ENCODE results near the gene TGIF1. TPM values are rescaled to one million over a fixed set of nuclear protein-coding genes. Genes with fewer than 3 reads are reported as not detected.
"Not testable (repeated sequence)": the region's sequence is repeated elsewhere in the genome, so short reads cannot be mapped to it uniquely, and the experiment has no call there.

The TGIF1 gene
- polyA plus RNA-seq (ENCODE audit: insufficient read length in 3 of 3): 100 to 1,000 TPM in 1 of 3 donors, 10 to 100 TPM in 2; 81.7 to 100 (median 88.2) TPM

DNA sequence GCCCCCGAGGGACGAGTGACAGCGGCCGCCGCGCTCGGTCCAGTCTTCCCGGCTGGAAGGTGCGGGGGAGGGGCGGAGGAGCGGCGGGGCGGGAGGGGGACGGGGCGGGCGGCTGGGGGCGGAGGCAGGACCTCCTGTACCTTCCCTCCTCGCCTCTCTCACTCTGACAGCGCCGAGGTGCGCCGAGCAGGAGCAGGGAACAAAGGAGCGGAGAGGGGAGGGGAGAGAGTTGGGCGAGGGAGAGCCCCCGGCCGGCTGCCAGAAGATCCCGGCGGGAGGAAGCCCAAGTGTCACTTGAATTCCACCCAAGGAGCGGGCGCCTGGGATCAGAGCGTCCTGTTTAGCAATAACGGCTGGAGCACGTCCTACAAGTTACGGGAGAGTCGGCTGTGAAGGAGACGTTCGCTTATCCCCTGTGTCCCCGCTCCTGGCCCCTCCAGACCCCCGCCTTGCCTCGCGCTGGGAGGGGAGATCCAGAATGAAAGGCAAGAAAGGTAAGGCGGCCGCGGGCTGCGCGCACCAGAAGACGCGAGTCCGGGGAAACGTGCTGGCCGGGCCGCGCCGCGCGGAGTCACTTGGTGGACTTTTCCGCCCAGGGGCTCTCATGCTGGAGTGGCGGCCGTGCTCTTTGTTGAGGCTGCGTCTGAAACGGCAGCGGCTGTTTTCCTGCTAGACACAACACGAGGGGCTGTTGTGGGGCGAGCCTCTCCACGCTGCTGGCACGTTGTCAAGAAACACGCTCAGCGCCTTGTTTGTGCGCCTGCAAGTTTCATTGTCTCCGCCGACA lies at the start of gene TGIF1:
TGIF1 (plus strand) TSS at position 161 of the 787 bp plus-strand sequence; CDS start at position 479, 318 bp downstream.
- peak in 2 of 3 donors; percentile 56 to 67 for DNase-seq (ENCODE audit: low read depth in 3 of 3, low spot score in 2 of 3)

DNA sequence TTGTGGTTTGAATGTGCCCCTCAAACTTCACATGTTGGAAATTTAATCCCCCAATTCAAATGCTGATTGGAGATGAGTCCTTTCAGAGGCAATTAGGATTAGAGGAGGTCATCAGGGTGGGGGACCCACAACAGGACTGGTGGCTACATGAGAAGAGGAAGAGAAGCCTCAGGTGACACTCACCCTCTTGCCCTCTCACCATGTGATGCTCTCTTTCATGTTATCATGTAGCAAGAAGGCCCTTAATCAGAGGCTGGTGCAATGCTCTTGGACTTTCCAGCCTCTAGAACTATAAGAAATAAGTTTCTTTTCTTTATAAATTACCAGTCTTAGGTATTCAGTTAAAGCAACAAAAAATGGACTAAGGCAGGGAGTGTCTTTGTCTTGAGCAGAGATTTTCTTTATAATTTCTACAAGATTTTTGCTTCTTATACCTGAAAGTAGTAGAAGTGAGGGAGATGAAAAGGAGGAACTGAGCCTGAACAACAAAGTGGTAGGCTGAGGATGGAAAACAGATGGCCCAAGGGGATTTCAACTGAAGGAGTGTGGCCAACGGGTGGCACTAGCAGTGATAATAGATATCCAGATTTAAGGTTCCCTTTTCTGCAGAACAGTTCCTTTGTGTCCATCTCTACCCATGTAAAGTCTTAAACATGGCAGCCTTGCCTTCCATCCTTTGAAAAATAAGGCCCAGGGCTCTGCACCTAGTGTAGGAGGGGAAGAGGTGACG lies 49.2 kb upstream of the TGIF1 start:
- no peak for DNase-seq (ENCODE audit: low read depth in 3 of 3, low spot score in 2 of 3)

DNA sequence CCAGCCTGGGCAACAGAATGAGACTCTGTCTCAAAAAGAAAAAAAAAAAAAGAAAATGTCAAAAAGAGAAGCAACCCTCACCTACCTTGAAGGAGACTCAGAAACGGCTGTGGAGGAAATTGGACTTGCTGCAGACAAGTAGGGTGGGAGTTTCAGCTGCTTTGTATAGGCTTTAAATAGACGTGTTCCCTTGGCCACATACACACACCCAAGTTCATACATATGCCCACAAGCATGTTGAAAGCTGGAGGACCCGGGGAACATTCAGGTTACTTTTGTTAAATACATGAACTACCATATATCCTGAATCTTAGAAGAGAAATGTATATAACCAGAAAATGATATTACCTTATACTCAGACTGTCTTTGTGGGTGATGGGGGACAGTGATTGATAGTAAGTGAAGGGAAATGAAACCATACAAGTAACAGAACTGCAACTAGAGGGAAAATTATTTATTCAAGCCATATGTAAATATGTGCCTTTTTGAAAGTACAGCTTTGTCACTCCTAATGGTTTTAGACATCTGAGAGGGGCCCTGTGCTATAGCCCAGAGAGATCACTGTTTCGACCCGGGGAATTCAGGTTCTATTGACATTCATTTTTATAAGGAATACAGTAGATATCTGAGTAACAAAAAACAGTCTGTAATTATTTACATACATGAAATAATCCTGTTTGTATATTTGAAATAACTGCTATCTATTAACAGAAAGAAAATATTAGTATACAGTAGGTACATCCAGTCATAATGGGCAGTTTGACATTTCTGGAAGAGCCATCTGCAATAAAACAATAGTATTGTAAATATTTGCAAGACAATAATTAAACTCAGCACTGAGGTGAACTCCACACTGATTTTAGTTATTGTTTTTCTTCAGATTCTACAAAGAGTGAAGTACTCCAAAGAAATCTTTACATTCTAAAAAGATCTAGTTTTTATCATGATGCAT lies 48.0 kb upstream of the TGIF1 start:
- DNase-seq (ENCODE audit: low read depth in 3 of 3, low spot score in 2 of 3): no peak

DNA sequence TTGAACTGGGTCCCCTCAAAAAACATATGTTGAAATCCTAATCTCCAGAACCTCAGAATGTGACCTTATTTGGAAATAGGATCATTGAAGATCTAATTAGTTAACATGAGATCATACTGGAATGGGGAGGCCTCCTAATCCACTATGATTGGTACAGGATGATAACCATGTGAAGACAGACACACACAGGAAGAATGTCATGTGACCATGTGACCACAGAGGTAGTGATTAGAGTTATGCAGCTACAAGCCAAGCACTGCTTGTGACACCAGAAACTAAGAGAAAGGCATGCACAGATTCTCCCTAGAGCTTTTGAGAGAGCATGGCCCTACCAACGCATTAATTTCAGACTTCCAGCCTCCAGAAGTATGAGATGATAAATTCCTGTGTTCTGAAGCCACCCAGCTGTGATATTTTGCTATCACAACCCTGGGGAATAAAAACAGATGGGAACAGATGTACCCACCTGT lies 47.0 kb upstream of the TGIF1 start:
- no peak for DNase-seq (ENCODE audit: low read depth in 3 of 3, low spot score in 2 of 3)

DNA sequence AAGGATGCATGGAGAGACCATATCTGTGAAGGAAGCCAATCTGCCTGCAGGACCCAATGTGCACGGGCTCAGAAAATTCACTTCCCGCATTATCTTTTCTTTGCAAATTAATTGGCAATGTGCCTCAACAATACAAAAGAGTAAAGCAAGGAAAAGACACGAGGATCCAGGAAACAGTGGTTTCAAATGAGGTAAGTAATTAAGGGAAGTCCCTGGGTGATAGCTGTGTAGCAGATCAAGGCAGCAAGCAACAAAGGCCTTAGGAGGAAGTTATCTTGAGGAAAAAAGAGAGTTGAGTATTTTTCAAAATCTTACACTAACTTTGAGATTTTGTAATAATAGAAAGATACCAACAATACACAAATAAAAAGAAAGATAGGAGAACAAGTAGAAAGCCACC lies 44.3 kb upstream of the TGIF1 start:
- no peak for DNase-seq (ENCODE audit: low read depth in 3 of 3, low spot score in 2 of 3)

DNA sequence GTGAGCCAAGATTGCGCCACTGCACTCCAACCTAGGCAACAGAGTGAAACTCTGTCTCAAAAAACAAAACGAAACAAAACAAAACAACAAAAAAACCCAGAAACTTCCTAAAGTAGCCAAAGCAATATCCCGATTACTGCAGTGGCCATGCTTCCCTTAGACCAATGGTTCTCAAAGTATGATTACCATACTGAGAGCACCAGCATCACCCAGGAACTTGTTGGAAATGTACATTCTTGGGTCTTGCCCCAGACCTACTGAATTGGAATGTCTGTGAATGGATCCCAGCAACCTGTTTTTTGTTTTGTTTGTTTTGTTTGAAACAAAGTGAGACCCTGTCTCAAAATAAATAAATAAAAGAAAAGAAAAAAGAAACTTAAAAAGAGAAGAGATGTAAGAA lies 41.9 kb upstream of the TGIF1 start:
- no peak for DNase-seq (ENCODE audit: low read depth in 3 of 3, low spot score in 2 of 3)

DNA sequence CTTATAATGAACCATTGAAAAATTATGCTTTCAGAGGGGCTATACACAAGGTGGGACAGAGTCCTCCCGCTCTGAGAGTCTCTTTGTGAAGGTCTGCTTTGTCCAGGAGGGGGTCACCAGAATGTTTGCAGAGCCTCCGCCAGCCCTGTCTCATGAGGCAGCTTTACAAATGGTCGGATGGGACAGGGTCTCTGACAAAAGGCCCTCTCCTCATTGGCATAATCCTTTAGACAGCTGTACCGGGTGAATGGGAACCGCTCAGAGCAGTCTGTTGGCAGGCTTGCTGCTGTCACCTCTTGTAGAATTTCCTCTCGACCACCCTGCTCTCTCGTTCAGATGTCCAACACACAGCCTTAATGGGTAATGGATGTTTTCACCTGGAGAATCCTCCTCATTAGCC lies 40.2 kb upstream of the TGIF1 start:
- DNase-seq (ENCODE audit: low read depth in 3 of 3, low spot score in 2 of 3): no peak

DNA sequence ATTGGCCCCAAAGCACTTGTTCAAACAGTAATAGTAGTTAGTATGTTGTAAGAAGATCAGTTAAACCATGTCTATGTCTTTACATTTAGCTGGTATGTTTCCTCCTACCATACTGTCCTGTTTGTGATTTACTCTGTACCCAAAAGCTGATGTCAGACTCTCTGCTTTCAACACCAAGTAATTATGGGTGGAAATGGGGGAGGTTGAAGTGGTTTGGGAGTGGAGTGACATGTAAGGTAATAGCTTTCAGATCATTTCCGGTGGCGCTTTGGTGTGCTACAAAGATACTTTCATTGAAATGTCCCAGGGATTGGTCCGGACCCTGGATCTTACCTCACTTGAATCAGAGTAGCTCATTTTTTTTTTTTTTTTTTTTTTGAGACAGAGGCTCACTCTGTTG lies 39.7 kb upstream of the TGIF1 start:
- DNase-seq (ENCODE audit: low read depth in 3 of 3, low spot score in 2 of 3): no peak

DNA sequence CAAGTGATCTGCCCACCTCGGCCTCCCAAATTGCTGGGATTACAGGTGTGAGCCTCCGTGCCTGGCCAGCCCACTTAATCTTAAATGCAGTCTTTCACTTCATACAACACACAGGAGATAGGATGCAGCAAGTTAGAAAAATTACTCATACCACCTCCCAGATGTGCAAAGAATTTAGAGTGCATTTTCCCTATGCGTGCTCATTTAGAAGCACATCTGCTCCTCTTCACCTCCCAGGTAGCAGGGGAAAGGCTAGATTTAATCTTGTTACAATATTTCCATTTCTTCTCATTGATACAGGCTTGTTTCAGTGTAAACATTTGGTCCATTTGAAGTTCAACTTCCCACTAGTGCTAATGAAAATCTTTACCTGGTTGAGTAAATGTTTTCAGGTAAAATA lies 39.1 kb upstream of the TGIF1 start:
- not testable (repeated sequence) for DNase-seq (ENCODE audit: low read depth in 3 of 3, low spot score in 2 of 3)

DNA sequence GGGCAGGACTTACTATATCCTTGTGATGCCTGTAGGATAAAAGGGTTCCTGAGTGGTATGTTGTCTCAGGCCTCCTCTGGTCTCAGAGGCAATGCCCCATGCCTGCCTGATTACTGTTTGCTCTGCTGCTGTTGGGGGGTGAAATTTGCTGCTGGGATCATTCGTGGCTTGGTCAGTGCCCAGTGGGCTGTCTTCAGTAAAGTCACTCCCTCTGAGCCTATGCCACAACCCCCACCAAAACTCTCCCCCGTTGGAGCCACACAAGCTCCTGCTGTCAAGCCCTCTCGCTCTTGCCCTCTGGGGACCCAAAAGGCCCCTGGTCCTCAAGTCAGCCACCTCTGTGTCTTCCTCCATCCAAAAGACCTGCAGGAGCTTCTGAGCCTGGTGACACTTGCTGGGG lies 38.6 kb upstream of the TGIF1 start:
- DNase-seq (ENCODE audit: low read depth in 3 of 3, low spot score in 2 of 3): no peak

DNA sequence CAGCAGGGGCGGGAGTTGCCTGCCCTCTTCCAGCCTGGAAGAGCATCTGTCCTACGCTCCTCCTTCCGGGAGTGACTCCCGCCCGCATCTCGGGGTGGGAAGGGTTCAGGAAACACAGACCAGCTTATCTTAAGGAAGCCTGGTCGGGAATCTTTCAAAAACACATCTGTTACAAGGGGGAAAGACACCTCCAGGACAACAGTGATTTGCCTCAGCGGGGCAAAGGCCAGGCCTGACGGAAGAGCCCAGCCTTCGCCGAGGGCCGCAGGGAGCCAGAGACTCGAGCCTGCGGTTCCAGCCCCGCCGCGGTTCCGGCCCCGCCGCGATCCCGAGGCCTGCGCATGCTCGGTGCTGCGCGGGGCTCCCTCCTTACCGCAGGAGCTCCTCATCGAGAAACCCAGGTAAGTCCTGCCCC lies 38.1 kb upstream of the TGIF1 start:
- DNase-seq (ENCODE audit: low read depth in 3 of 3, low spot score in 2 of 3): no peak

DNA sequence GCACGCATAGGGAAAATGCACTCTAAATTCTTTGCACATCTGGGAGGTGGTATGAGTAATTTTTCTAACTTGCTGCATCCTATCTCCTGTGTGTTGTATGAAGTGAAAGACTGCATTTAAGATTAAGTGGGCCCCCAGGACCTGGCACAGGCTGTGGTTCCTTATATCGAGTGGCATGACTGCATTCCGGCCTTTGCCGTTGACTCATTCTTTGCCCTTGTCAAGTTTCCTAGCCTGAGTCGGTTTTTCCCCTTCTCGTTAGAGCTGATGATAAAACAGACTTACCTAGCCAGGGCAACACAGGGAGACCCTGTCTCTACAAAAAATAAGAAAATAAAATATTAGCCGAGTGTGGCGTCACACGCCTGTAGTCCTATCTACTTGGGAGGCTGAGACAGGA lies 37.4 kb upstream of the TGIF1 start:
- DNase-seq (ENCODE audit: low read depth in 3 of 3, low spot score in 2 of 3): not testable (repeated sequence)

DNA sequence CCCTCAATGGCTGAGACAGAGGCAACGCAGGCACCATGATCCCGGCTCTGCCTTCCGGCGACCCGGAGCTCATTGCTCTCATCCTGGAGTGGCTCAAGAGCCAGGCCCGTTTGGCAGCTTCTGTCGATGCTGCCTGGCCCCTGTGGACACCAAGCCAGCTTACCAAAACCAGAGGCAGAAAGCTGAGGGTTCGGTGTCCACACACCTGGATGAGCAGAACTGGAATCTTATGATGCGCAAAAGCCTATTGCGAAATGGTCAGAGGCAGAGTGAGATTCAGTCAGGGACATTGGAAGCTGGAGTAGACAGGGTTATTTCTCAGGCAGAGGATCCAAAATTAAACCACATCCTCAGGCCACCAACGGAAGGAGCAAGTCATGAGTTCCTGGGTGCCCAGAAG lies 34.9 kb upstream of the TGIF1 start:
- no peak for DNase-seq (ENCODE audit: low read depth in 3 of 3, low spot score in 2 of 3)

DNA sequence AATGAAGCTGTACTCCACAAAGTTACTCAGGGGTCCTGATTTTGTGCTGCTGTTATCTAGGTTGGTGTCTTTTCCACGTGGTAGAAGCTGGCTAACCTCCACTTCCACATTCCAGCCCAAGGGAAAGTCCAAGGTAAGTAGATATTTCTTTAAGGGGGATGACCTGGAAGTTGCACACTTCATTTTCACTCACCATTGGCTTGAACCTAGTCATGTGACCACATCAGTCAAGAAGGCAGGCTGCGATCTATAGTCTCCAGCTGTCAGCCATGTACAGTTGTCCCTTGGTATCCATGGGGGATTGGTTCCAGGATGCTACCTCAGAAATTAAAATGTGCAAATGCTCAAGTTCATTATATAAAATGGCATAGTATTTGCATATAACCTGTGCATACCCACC lies 31.9 kb upstream of the TGIF1 start:
- no peak for DNase-seq (ENCODE audit: low read depth in 3 of 3, low spot score in 2 of 3)

DNA sequence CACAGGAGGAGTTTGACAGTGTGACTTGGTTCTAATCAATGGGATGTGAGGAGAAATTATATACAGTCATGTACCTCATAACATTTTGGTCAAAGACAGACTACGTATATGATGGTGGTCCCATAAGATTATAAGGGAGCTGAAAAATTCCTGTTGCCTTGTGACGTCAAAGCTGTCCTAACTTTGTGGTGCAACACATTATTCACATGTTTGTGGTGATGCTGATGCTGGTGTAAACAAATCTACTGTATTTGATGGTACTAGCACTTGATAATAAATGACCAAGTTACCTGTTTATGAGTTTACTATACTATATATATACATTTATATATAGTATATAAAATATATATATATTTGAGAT lies 29.1 kb upstream of the TGIF1 start:
- no peak for DNase-seq (ENCODE audit: low read depth in 3 of 3, low spot score in 2 of 3)

DNA sequence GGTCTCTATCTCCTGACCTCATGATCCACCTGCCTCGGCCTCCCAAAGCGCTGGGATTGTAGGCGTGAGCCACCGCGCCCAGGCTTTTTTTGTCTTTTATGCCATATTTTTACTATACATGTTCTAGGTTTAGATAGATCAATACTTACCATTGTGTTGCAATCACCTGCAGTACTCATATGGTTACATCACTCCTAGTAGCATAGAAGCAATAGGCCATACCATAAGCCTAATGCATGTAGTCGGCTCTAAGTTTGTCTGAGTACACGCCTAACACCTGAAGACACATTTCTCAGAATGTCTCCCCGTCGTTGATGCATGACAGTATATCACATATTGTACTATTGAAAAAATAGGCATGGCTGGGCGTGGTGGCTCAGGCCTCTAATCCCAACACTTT lies 27.1 kb upstream of the TGIF1 start:
- no peak for DNase-seq (ENCODE audit: low read depth in 3 of 3, low spot score in 2 of 3)

DNA sequence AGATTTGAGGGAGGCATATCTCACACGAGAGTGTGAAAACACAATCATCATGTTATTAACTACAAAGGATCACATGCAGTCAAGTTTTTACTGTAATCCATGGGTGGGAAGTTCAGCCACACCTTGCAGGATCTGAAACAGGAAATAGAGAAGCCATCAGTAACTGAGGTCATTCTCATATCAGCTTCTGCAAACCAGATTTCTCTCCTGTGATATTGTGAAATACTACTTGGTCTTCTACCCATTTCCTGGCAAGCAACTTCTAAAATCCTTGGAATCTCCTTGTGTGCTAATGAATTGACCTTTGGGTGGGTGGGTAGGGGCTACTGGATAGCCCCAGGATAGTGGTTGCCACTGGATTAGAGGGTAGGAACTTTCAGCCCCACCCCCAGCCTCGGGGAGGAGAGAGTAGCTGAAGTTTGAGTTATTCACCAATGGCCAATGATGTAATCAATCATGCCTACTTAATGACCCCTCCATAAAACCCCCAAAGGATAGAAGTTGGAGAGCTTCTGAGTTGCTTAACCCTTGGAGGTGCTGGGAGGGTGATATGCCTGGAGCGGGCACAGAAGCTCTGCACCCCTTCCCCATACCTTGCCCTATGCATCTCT lies 25.6 kb upstream of the TGIF1 start:
- DNase-seq (ENCODE audit: low read depth in 3 of 3, low spot score in 2 of 3): no peak

DNA sequence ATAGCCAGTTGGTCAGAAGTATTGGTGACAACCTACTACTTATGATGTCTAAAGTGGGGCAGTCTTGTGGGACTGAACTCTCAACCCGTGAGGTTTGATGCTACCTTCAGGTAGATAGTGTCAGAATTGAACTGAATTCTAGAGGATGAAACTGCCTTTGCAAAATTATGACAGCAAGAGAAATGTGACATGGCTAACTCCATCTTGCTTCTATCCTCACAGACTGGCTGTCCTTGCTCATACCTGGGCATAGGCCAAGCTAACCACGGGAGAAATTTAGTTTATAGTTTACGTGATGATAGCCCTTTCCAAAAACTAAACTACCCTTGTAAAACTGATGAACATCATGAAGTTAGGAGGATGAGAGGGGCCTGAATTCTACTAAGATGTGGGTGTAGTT lies 24.9 kb upstream of the TGIF1 start:
- DNase-seq (ENCODE audit: low read depth in 3 of 3, low spot score in 2 of 3): no peak

DNA sequence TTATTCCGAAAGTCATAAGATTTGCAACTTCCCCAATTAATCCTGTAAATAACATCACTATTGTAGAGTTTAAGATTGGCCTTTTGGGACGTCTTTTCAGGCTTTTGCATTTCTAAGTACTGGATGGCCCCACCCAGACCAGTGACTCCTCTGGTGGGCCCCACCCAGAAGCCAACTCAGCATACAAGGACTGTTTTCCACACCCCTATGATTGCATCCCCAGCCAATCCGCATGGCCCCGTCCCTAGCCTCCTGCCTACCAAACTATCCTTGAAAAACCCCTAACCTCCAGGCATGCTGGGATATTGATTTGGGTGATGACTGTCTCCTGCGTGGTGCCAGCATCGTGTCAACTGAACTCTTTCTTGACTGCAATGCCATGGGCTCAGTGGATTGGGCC lies 24.5 kb upstream of the TGIF1 start:
- DNase-seq (ENCODE audit: low read depth in 3 of 3, low spot score in 2 of 3): no peak

DNA sequence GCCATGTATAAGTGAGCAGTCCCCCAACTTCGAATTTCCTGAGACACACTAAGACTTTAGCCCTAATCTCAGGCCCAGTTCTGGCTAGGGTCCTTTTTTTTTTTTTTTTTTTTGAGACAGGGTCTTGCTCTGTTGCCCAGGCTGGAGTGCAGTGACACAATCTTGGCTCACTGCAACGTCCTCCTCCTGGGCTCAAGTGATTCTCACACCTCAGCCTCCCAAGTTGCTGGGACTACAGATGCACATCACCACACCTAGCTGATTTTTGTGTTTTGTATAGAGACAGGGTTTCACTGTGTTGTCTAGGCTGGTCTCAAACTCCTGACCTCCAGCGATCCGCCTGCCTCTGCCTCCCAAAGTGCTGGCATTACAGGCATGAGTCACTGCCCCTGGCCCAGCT lies 23.9 kb upstream of the TGIF1 start:
- no peak for DNase-seq (ENCODE audit: low read depth in 3 of 3, low spot score in 2 of 3)

DNA sequence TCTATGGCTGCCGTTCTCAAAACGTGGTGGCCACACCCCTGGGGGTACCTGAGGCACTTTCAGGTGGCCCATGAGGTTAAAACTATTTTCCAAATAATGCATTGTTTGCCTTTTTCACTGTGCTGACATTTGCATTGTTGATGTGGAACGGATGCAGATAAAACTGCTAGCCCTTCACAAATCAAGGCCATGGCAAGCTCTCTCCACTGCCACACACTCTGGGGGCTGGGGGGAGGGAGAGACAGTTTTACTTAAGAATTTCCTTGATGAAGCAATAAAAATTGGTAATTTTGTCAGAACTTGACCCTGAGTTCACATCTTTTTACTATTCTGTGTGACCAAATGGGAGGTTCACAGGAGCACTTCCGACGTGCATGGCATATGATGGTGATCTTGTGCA lies 22.0 kb upstream of the TGIF1 start:
- DNase-seq (ENCODE audit: low read depth in 3 of 3, low spot score in 2 of 3): no peak
